Stimulated activated CD4-positive, alpha-beta T cell treated with anti-CD3 and anti-CD28 coated beads, Interleukin-12 subunit alpha, Interleukin-12 subunit beta, amount 100 ng/mL, for 48 hours (primary cell): ENCODE results near the gene WDR70.
"Not testable (repeated sequence)": the region's sequence is repeated elsewhere in the genome, so short reads cannot be mapped to it uniquely, and the experiment has no call there.

Experiments
- DNase-seq, 3 donors: peaks; one replicate each; pipeline ENCODE4 v3.0.0-alpha.2; 2020; ENCODE audit warnings: low read depth in 2 of 3, low spot score in 1 of 3

Gene WDR70

DNA sequence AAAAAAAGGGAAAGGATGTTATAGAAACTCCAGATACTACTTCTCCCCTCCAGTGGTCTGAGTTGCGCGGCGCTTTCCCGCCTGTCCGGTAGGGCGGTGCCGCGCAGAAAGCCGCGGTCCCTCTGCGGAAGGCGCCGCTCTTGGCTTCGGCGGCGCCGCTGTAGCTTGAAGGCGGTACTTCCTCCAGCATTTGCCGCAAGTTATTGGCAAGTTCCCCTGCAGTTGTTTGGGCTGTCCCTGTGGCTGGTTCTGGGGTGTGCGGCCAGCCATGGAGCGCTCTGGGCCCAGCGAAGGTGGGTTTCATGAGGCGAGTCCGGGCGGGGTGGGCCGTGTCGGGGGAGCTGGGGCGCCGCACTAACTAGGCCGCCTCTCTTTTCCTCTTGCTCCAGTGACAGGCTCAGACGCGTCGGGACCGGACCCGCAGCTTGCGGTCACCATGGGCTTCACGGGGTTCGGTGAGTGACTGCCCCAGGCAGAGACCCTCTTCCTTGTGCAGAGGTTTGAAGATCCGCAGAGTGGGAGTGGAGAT is at the start of gene WDR70:
Gene WDR70 (plus strand): TSS at position 219 of the 529 bp plus-strand sequence. CDS start 50 bp downstream, at position 269.
- DNase-seq: peak; percentile 57 to 76 (median 57)

DNA sequence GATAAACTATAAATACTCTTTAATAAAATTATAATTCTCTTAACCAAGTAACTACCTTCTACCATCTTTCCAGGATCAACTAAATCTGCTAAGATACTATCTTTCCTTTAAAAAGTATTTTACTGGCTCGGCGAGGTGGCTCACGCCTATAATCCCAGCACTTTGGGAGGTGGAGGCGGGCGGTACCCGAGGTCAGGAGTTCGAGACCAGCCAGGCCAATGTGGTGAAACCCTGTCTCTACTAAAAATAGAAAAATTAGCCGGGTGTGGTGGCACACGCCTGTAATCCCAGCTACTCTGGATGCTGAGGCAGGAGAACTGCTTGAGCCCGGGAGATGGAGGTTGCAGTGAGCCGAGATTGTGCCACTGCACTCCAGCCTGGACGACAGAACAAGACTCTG is 44.4 kb upstream of the WDR70 start:
- not testable (repeated sequence) for DNase-seq

DNA sequence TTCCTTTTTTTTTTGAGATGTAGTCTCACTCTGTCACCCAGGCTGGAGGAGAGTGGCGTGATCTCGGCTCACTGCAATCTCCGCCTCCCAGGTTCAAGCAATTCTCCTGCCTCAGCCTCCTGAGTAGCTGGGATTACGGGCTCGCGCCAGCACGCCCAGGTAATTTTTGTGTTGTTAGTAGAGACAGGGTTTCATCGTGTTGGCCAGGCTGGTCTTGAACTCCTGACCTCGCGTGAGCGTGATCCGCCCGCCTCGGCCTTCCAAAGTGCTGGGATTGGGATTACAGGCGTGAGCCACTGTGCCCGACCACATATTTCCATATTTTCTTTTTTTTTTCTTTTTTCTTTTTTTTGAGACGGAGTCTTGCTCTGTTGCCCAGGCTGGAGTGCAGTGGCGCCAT is 36.4 kb upstream of the WDR70 start:
- DNase-seq: not testable (repeated sequence)

DNA sequence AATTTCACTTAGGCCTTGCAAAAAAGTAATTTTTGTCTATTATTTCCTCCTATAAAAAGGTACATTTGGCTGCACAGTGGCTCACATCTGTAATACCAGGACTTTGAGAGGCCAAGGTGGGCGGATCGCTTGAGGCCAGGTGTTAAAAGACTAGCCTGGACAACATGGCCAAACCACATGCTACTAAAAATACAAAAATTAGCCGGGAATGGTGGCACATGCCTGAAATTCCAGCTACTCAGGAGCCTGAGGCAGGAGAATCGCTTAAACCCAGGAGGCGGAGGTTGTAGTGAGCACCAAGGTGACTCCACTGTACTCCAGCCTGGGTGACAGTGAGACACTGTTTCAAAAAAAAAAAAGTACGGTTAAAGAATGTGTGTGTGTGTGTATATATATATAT is 24.0 kb upstream of the WDR70 start:
- no peak for DNase-seq

DNA sequence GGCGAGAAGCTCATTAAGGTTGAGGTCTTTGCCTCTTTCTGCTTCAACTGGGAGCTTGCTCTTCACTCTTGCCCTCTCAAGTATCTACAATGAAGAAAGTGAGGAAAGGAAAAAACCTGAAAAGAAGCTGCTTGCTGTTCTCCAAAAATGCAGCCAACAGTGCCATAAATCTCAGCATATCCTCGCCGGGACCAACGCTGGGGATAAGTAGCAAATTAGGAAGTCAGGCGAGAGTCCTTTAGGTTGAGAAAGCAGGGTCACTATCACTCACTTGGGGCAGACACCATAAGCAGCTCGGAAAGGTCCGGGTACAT is 8.6 kb upstream of the WDR70 start:
- DNase-seq: no peak

DNA sequence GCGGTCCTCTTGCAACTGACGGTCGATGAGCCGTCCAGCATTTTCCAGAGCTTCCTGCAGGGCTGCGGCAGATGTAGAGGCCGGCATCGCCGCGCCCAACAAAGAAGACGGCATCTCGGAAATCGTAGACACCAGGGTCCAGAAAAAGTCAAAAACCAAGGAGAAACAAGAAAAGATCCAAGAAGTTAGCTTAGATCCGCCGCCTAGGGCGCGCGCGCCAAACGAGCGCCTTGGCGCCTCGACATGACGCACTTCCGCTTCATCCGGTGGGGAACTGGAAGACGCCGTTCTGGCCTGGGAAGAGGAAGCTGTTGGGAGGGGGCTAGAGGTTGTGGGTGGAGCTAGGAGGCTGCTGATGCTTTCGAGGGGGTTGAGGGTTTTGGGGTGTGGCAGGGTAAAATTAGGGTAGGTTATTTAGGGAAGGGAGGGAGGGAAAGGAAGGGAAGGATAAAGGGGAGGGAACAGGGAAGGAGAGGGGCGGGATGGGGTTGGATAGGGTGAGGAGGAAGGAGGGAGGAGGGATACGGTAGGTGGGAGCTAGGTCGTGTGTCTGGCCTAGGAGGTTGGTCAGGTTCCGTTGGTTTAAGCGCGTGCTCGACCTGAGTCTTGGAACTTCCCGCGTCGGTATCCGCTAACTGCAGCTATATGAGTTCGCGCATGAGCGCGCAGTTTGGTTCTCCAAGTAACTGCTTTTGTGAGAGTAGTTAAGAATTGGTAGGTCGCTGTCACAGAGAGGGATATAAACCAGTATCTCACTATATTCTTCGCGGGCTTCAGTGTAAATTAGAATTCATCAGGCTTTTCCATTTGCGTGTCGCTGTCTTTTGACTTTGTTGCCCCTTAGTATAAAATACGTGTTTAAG is 8.0 kb upstream of the WDR70 start, which contains the start of gene NUP155:
Gene NUP155 (minus strand): TSS at position 243 of the 863 bp plus-strand sequence. CDS start 129 bp downstream, at position 114.
- DNase-seq: peak; percentile 83 to 89 (median 85)

DNA sequence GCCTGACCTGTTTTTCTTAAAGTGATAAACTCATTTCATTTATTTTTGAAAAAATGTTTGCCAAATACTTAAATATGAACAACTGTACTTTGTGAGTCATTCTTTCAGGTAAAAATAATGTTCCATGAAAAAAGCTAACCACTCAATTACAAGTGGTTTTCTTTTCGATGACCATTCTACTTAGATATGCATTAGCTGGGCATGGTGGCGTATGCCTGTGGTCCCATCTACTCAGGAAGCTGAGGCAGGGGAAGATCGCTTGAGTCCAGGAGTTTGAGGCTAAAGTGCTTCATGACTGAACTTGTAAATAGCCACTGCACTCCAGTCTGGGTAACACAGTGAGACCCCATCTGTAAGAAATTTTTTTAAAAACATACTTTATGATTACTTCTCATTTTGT is 4.0 kb upstream of the WDR70 start:
- DNase-seq: no peak

DNA sequence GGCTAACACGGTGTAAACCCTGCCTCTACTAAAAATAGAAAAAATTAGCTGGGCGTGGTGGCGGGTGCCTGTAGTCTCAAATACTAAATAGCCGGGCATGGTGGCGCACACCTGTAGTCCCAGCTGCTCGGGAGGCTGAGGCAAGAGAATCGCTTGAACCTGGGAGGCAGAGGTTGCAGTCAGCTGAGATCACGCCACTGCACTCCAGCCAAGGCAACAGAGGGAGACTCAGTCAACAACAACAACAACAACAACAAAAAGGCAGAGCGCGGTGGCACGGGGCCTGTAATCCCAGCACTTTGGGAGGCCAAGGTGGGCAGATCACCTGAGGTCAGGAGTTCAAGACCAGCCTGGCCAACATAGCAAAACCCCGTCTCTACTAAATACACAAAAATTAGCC is 1.1 kb upstream of the WDR70 start:
- not testable (repeated sequence) for DNase-seq

DNA sequence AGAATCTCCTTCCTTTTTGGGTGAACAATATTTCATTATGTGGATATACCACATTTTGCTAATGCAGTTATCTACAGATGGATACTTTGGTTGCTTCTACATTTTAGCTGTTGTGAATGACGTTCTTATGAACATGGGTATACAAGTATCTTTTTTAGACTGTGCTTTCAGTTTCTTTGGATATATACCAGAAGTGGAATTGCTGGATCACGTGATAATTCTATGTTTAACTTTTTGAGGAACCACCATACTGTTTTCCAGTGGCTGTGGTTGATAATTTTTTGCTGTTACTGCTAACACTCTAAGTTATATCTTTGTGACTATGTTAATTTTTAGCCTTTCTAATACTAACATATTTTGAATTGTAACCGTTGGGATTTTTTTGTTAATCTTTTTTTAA is 12.5 kb downstream of the WDR70 start:
- DNase-seq: no peak

DNA sequence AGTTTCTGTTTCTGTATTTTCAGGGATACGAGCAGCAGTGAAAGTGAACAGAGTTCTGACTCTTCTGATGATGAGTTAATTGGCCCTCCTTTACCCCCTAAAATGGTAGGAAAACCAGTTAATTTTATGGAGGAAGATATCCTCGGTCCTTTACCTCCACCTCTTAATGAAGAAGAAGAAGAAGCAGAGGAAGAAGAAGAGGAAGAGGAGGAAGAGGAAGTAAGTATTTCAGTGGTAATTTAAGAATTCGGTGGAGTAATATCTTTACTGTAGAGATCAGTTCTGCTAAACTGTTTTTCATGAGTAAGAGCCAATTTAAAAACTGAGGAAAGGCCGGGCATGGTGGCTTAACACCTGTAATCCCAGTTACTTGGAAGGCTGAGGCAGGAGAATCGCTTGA is 17.2 kb downstream of the WDR70 start:
- no peak for DNase-seq

DNA sequence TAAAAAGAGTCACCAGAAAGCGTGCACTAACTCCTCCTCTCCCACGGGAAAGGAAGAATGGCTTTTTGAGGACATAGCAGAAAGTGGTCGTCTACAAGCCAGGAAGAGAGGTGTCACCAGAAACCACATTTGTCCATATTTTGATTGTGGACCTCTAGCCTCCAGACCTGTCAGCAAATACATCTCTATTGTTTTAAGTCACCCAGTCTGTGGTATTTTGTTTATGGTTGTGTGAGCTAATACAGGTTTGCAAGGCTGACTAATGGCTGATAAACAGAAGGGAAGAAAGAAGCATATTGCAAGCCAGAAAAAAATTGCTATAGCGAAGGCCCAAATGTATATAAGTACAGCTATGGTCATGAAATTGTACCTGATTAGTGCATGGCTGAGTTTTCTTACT is 21.4 kb downstream of the WDR70 start:
- DNase-seq: no peak

DNA sequence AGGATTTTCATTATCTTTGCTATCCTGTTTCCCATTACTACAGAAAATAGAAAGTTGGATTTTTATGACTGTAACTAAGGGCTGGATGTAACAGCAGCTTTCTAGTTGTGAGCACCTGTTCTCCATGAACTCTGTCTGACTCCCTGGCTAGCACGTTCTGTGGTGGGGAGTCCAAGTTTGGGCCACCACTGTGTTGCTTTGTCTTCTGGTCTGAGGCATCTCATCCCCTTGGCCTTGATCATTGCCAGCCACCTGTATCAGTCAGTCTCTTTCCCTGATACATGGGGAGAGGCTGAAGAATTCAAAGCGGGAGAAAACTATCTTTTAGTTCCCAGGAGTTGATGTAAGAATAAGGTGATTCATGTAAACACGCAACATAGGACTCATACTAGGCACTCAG is 33.4 kb downstream of the WDR70 start:
- DNase-seq: no peak

DNA sequence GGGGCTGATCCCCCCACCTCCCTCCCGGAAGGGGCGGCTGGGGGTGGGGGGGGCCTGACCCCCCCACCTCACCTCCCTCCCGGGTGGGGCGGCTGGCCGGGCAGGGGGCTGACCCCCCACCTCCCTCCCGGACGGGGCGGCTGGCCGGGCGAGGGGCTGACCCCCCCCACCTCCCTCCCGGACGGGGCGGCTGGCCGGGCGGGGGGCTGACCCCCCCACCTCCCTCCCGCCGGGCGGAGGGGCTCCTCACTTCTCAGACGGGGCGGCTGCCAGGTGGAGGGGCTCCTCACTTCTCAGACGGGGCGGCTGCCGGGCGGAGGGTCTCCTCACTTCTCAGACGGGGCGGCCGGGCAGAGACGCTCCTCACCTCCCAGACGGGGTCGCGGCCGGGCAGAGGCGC is 36.3 kb downstream of the WDR70 start:
- DNase-seq: not testable (repeated sequence)

DNA sequence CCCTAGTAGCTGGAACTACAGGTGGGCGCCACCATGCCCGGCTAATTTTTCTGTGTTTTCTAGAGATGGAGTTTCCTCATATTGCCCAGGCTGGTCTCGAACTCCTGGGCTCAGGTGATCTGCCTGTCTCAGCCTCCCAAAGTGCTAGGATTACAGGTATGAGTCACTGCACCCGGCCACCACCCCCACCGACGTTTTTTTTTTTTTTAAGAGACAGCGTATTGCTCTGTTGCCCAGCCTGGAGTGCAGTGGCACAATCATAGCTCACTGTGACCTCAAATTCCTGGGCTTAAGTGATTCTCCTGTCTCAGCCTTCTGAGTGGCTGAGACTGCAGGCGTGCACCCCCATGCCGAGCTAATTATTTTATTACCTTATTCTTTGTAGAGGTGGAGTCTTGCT is 38.2 kb downstream of the WDR70 start:
- DNase-seq: no peak

DNA sequence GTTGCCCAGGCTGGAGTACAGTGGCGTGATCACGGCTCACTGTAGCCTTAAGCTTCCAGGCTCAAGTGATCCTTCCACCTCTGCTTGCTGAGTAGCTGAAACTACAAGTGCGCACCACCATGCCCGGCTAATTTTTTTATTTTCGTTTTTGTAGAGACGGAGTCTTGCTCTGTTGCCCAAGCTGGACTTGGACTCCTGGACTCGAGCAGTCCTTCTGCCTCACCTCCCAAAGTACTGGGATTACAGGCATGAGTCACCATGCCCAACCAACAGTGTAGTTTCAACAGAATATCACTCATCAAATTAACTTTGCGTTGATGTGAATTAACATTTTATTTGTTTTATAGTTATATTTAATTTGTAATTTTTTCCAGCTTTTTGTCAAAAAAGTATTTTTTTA is 45.3 kb downstream of the WDR70 start:
- no peak for DNase-seq

DNA sequence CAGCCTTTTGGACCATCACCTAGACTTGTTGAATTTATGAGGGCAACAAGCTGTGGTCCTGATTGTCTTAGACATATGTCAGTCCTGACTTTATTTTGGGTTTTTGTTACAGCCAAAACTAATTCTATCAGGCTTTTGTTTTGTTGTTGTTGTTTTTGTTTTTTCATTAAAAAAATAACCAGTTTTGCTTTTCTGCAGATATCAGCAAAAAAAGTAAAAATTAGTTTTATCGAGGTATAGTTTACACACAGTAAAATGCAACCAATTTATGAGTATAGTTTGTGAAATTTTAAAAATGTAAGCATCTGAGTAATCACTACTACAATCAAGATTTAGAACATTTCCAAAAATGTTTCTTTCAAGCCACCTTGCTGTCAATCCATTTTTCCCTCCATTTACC is 48.9 kb downstream of the WDR70 start:
- DNase-seq: no peak

DNA sequence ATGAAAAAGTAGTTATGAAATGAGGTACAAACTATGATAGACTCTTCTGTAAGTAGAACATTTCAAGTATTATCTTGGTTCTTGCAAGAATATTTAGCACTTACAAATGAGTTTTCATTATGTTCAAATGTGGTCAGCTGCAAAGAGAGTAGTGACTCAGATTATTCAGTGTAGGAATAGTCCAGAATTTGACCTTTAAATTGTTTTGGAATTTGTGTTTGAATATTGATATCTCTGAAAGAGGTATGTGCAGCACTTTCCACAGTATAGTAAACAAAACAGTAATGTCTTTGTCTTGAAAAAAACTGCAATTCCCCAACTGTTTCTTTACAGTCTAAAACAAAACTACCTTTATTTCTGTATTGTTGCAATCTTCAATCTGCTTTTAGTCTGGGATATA is 56.1 kb downstream of the WDR70 start:
- no peak for DNase-seq

DNA sequence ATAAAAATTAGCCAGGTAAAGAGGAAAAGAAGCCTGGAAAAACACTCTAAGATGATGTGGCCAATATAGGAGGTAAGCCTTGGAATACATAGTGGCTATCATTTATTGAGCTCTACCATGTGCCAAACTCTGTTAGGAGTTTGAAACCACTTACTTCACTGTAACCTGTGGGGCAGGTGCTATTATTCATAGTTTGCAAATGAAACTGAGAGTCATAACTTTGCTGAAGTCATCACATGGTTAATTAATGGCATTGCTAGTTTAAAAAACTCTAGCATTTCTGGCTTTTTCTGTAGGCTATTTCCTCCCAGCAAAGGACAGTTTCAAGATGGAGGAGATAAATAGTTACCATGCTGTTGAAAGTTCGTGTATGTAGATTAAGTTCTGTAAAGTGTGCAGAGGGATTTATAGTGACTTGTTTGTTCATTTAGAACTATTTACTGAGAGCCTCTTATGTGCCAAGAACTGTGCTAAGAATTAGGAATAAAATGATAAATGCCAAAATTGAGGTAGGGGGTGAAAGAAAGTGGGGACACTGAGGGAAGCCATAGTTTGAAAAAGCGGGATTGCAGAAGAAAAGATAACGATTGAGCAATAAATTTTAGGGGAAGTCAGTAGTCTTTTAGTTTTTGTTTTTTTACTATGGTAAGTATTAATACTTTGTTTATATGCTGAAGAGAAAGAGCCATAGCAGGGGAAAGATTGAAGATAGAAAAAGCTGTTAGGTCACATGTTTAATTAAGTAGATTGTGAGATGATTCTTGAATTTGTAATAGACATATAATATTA is 57.2 kb downstream of the WDR70 start:
- no peak for DNase-seq

DNA sequence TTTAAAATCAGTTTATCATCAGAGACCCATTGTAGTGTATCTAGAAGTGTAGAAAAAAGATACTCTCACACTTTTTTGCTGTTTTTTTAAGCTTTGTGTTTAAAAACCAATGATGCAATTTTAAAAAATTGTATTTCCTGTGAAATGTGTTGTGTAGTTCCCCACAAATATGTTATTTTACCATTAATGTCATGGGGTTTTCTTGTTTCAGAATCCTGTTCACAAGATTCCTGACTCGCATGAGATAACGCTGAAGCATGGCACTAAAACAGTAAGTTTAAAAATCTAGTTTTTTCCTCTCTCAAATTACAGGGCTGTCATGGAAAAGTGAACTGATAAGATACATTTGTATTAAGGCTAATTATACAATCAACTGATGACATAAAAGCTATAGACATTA is 58.6 kb downstream of the WDR70 start:
- no peak for DNase-seq

DNA sequence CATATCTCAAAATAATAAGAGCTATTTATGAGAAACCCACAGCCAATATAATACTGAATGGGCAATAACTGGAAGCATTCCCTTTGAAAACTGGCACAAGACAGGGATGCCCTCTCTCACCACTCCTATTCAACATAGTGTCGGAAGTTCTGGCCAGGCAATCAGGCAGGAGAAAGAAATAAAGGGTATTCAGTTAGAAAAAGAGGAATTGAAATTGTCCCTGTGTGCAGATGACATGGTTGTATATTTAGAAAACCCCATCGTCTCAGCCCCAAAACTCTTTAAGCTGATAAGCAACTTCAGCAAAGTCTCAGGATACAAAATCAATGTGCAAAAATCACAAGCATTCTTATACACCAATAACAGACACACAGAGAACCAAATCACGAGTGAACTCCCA is 66.7 kb downstream of the WDR70 start:
- DNase-seq: not testable (repeated sequence)

DNA sequence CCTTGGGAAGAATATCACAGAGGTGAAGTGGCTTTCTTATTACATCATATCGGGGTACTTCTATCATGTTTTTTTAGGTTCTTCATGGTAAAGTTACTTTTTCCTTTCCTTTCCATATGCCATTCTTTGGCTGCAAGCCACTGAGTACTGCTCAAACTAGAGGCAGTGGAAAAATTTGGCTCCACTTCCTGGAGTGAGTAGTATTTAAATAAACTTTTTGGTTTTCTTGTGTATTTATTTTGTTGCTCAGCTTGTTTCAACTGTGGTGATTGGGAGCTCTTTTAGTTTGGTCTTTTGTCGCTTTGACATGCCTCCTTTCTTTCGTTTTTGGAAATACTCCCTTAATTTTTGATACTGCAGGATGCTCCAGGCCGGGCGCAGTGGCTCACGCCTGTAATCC is 69.8 kb downstream of the WDR70 start:
- DNase-seq: no peak

DNA sequence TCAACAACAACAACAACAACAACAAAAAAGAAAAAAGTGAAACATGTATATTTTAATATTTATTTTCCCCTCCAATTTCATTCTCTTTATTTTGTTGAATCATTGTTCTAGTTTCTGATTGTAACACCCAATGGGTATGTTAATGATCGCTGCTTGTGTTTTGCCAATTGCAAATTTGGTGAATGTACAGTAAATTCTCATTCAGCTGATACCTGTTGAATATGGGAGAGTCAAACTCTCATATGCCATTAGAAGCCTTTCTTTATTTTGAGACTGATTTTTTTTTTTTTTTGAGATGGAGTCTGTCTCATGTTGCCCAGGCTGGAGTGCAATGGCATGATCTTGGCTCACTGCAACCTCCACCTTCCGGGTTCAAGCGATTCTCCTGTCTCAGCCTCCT is 72.9 kb downstream of the WDR70 start:
- DNase-seq: not testable (repeated sequence)
